Left cardiac atrium (tissue), 4 donors: ENCODE measurements around the gene TYROBP. TPM values are rescaled to one million over a fixed set of nuclear protein-coding genes. Genes with fewer than 3 reads are reported as not detected.
"Not testable (repeated sequence)": the region's sequence is repeated elsewhere in the genome, so short reads cannot be mapped to it uniquely, and the experiment has no call there.

Experiments
- ATAC-seq, 2 donors: fragments of 200-7000 bp; cut with Tn5 transposase; one replicate each; pipeline ENCODE4 v1.9.1; 2020; ENCODE audit warnings: mild to moderate bottlenecking in 2 of 2, moderate library complexity in 2 of 2
- DNase-seq: peaks from one replicate; pipeline ENCODE4 v3.0.0-alpha.2; 2020
- intact Hi-C, 2 donors: fragments of 100-400 bp; cut with DNase I; formaldehyde crosslinking; loops; one replicate each; pipeline versions ENCODE4 v1.14.1 to v1.15.1; 2022 to 2023
- long read RNA-seq: library from polyadenylated mRNA; unstranded; transcript quantifications from one replicate; pipeline ENCODE4 v2.0.0, GENCODE V29; 2021
- total RNA-seq, 2 donors: library from RNA; stranded (reverse); fragmentation: NEBNext Ultra II Directional; extraction: Animal tissue kit (Norgen Biotek cat#: 25700); gene quantifications; one replicate each; pipeline ENCODE4 v1.2.1, GENCODE V29; 2021
- donor health status: DM: no; HTN: yes; CAD: no.
- donor health status: DM: no; HTN: yes; CAD: no; lungs with severe emphysema.
- donor health status: DM: yes; HTN: yes; CAD: no.
- donor health status: Dilated cardiomyopathy.

TYROBP gene
- total RNA-seq, result 10 to 100 TPM; 43.4 to 88.7 TPM
- long read RNA-seq, partial matches to known transcripts, result 1 of 2 reads
- long read RNA-seq, other reads (novel, unspliced or antisense), result 1 of 2 reads

- ATAC-seq (peak; percentile 21 to 47), DNase-seq (no peak)
- intact Hi-C loops, result no loop called here
Observed at GRCh38 chr19:35908010-35908441, at the start of gene TYROBP. TSS of gene TYROBP (minus strand) at chr19:35908295. CDS start at chr19:35908228, 67 bp downstream.

GRCh38 chr19:35957411-35957810 is 49.3 kb upstream of the TYROBP start:
- ATAC-seq, intact Hi-C loops, DNase-seq: not testable (repeated sequence)

- intact Hi-C loops, result no loop called here
- ATAC-seq, result no peak
- no peak for DNase-seq
Observed at GRCh38 chr19:35955881-35956634, 48.0 kb upstream of the TYROBP start.

DNA sequence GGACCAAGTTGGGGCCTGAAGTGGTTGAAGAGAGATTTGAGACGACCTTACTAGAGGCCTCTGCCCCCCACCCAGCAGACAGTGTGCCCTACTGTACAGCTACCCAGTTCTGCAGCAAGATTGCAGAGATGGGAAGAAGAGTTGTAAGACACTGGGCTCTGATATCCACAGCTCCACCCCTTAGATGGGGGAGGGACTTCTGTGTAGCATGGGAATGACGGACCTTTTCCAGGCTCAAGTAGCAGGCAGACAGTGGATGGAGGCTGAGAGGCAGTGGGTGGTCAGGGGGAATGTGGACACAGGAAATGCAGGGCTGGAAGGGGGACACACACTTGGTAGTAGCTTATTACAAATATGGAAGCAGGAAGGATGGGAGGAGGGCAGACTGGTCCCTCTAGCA is 41.0 kb upstream of the TYROBP start:
- DNase-seq (no peak), ATAC-seq (no peak)
- intact Hi-C loops, result no loop called here

- DNase-seq, result no peak
- intact Hi-C loops, result no loop called here
- no peak for ATAC-seq
Observed at GRCh38 chr19:35946203-35946602, 38.1 kb upstream of the TYROBP start.

DNA sequence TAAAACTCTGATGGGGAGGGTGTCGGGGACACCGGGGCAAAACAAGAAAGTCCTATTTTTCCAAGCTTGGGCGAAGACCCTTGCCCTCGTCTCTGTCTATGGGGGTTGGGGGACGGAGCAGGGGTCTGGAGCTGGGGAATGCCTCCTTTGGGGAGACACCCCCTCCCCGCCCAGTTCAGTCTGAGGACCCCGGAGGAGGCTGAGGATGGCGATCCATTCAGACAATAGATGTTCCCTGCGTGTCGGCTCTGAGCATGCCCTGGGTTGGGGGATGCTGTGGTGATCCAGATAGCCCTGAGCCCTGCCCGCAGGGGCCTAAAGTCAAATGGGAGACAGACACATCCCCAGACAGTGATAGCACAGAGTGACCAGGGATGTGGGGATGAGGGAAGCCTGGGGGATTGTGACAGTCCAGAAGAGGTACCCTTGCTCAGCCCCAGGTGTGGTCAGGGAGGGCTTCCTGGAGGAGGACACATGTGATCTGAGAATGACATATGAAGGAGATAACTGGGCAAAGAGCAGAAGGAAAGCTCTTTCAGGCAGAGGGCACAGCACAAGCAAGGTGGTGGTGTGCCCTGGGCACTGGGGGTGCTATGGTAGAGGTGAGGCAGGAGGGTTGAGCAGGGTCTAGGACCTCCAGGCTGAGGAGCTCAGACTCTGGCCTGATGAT is 37.2 kb upstream of the TYROBP start:
- DNase-seq (no peak), ATAC-seq (no peak)
- intact Hi-C loops, result no loop called here

- intact Hi-C loops, result no loop called here
- no peak for ATAC-seq
- no peak for DNase-seq
Observed at GRCh38 chr19:35944556-35944955, 36.5 kb upstream of the TYROBP start.

DNA sequence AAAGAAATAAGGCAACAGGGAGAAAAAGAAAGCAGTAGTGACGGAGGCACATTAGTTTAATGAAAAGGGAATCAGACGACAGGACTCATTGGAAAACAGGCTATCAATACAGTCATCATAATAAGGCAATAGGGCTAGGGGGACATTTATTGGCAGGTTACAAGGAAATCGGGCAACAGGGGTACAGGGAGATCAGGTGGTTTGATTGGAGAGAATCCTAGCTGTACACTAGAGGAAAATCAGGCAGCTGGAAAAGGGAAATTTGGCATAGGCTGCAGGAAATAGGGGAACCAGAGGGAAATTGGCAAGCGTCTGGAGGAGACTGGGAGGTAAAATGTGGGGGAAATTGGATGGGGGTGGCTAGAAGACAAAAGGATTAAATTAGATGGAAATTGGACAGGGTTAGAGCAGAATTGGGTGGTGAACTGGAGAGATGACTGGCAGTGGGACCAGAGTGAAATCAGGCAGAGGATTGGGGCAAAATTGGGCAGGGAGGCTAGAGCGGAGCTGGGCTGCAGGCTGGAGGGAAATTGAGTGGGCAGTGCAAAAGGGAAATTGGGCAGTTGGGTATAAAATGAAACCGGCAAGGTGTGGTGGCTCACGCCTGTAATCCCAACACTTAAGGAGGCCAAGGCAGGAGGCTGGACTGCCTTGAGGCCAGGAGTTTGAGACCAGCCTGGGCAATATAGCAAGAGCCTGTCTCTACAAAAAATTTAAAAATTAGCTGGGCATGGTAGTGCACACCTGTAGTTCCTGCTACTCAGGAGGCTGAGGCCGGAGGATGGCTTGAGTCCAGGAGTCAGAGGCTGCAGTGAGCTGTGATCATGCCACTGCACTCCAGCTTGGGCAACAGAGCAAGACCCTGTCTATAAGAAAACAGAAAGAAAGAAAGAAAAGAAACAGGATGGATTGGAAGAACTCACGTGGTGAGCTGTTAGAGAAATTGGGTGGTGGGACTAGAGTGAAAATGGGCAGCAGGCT is 35.5 kb upstream of the TYROBP start:
- ATAC-seq, result no peak
- DNase-seq, result no peak
- intact Hi-C loops, result no loop called here

DNA sequence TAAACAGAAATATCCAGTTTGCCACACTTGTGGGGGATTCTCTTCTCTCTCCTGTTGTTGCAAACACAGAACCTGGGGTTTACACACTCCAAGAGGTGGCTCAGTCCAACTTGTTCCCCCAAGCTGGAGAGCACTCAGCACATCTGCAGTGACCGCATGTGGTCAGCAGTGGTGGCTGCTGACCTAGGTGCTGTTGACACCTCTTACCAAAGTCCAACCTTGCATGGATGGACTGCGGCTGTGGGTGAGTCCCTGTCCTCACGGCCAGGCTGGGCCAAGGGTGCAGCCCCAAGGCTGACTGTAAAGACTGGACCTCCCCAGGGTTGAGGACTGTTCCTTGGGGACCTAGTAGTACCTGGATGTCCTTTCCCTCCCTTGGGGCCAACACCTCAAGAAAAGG is 34.1 kb upstream of the TYROBP start:
- no peak for ATAC-seq
- DNase-seq, result no peak
- intact Hi-C loops, result no loop called here

DNA sequence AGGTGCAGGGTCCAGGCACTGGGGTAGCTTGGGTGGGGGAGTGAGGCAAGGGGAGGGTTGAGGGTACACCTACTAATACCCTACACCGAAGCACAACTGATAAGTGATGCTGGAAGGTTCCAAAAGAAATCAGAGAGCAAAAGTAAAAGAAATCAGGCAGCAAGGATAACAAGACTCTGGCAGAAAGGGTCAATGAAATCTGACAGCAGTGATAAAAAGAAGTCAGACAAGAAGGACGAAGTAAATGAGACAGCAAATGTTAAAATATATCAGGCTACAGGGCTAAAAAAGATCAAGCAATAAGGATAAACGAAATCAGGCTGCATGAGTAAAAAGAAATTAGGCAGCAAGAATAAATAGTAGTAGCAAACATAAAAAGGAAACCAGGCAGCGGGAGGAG is 32.7 kb upstream of the TYROBP start:
- DNase-seq (no peak), ATAC-seq (no peak)
- intact Hi-C loops, result no loop called here

GRCh38 chr19:35940078-35940775 is 32.1 kb upstream of the TYROBP start:
- intact Hi-C loops, result no loop called here
- no peak for DNase-seq
- no peak for ATAC-seq

- no peak for ATAC-seq
- no peak for DNase-seq
- intact Hi-C loops, result loop anchor here (10.0 kb wide), 3 partner anchors 165 to 225 kb away; partner anchors contain the start of genes ARHGAP33 (in 1 of the 2), IGFLR1 (in 1 of the 2), KMT2B (in 1 of the 2) and LIN37 (in 1 of the 2)
Observed at GRCh38 chr19:35939307-35940077, 31.4 kb upstream of the TYROBP start.

GRCh38 chr19:35938282-35939224 is 30.5 kb upstream of the TYROBP start:
- no peak for ATAC-seq
- DNase-seq, result no peak

GRCh38 chr19:35937345-35938281 is 29.5 kb upstream of the TYROBP start:
- ATAC-seq, result peak in 1 of 2 donors; percentile 3
- DNase-seq, result no peak
- intact Hi-C loops, result loop anchor here (10.0 kb wide), 3 partner anchors 163 to 223 kb away; partner anchors contain the start of genes ARHGAP33 (in 1 of the 2), IGFLR1 (in 1 of the 2), KMT2B (in 1 of the 2) and LIN37 (in 1 of the 2)

More at GRCh38 chr19:35938282-35939224, 30.5 kb upstream of the TYROBP start:
- intact Hi-C loops, result loop anchor here (10.0 kb wide), 3 partner anchors 164 to 224 kb away; partner anchors contain the start of genes ARHGAP33 (in 1 of the 2), IGFLR1 (in 1 of the 2), KMT2B (in 1 of the 2) and LIN37 (in 1 of the 2)

DNA sequence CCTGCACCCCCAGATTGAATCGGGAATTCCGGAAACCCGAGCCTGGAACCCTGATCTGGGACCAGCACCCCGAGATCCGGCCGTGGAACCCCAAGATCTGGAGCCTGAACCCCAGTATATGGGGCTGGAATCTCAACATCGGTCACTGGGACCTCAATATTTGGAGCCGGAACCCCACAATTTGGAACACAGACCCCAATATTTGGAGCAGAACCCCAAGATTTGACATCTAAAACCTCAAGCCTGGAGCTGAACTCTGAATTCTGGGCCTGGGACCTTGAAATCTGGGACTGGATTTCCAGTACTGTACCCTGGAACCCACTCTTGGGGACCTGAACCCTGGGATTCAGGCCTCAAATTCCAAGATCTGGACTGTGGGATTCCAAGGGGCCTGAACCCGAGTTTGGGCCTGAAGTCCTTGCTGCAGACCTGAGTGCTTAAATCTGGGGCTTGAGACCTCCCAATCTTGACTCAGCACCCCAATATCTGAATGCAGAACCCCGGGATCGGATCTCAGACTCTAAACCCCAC is 28.7 kb upstream of the TYROBP start:
- ATAC-seq (no peak), DNase-seq (no peak)
- intact Hi-C loops, result loop anchor here (10.0 kb wide), 3 partner anchors 162 to 222 kb away; partner anchors contain the start of genes ARHGAP33 (in 1 of the 2), IGFLR1 (in 1 of the 2), KMT2B (in 1 of the 2) and LIN37 (in 1 of the 2)
